Measurements from ENCODE around the gene PCDH9.

GRCh38 chr13:67048821-67049150 is 181.3 kb downstream of the PCDH9 start:
- TF ChIP-seq EP300 (IDR thresholded peaks at IDR 0.05; ENCODE audit: borderline replicate concordance in 1 of 2, low read depth in 1 of 2, low read length in 1 of 2) (no peak), YY1 (IDR thresholded peaks at IDR 0.05; ENCODE audit: low read depth) (no peak), CTCF (IDR thresholded peaks at IDR 0.05) (no peak), REST (IDR thresholded peaks at IDR 0.05; ENCODE audit: low read depth, low read length) (no peak), RFX5 (IDR thresholded peaks at IDR 0.05; ENCODE audit: low read length) (no peak), POLR2AphosphoS5 (IDR thresholded peaks at IDR 0.05; ENCODE audit: low read depth, low read length) (no peak), RAD21 (IDR thresholded peaks at IDR 0.05; ENCODE audit: low read length) (no peak), SMC3 (IDR thresholded peaks at IDR 0.05; ENCODE audit: low read depth, low read length) (no peak)

Measured in SK-N-SH (cell line).